Ishikawa (cell line): ENCODE results near the gene SMAD6.

Experiments
- CEBPB ChIP-seq: IDR thresholded peaks from 2 replicates; pipeline ENCODE4 v1.6.1; 2012
- CREB1 ChIP-seq: IDR thresholded peaks from 2 replicates; pipeline ENCODE4 v1.6.1; 2012; ENCODE audit warnings: low read depth
- EGR1 ChIP-seq: IDR thresholded peaks from 2 replicates; pipeline ENCODE4 v1.6.1; 2012
- EP300 ChIP-seq: IDR thresholded peaks from 2 replicates; pipeline ENCODE4 v1.6.1; 2012; ENCODE audit warnings: borderline replicate concordance
- FOXM1 ChIP-seq: IDR thresholded peaks from 2 replicates; pipeline ENCODE4 v1.6.1; 2012; ENCODE audit warnings: low read depth, borderline replicate concordance
- MAX ChIP-seq: IDR thresholded peaks from 2 replicates; pipeline ENCODE4 v1.6.1; 2012
- NFIC ChIP-seq: IDR thresholded peaks from 2 replicates; pipeline ENCODE4 v1.6.1; 2012
- RAD21 ChIP-seq: IDR thresholded peaks from 2 replicates; pipeline ENCODE4 v1.6.1; 2012; ENCODE audit warnings: low read depth
- REST ChIP-seq: IDR thresholded peaks from 2 replicates; pipeline ENCODE4 v1.6.1; 2012; ENCODE audit warnings: low read depth, mild to moderate bottlenecking
- TAF1 ChIP-seq: IDR thresholded peaks from 2 replicates; pipeline ENCODE4 v1.6.1; 2012; ENCODE audit warnings: low read depth, mild to moderate bottlenecking
- TCF12 ChIP-seq: IDR thresholded peaks from 2 replicates; pipeline ENCODE4 v1.6.1; 2012; ENCODE audit warnings: low read depth
- TEAD4 ChIP-seq: IDR thresholded peaks from 2 replicates; pipeline ENCODE4 v1.6.1; 2012
- USF1 ChIP-seq: IDR thresholded peaks from 2 replicates; pipeline ENCODE4 v1.6.1; 2012
- YY1 ChIP-seq: IDR thresholded peaks from 2 replicates; pipeline ENCODE4 v1.6.1; 2012; ENCODE audit warnings: low read depth
- ZBTB7A ChIP-seq: IDR thresholded peaks from 2 replicates; pipeline ENCODE4 v1.6.1; 2012; ENCODE audit warnings: low read depth

SMAD6 gene

GRCh38 chr15:66691727-66692126 is 10.3 kb upstream of the SMAD6 start:
- TF ChIP-seq NFIC (no peak), RAD21 (no peak), TEAD4 (no peak), REST (no peak), USF1 (no peak), EGR1 (no peak), TCF12 (no peak), YY1 (no peak), TAF1 (no peak), EP300 (no peak)

- TF ChIP-seq EGR1 (no peak), CEBPB (no peak), TCF12 (no peak), CREB1 (no peak), NFIC (no peak), ZBTB7A (no peak), REST (no peak), YY1 (no peak), FOXM1 (no peak)
Observed at GRCh38 chr15:66692391-66692790, 9.6 kb upstream of the SMAD6 start.

GRCh38 chr15:66692808-66693596 is 9.0 kb upstream of the SMAD6 start:
- TF ChIP-seq EP300 (no peak), TEAD4 (no peak), CEBPB (no peak), CREB1 (no peak), ZBTB7A (no peak), RAD21 (no peak), YY1 (no peak), TAF1 (no peak), REST (no peak), EGR1 (no peak), FOXM1 (no peak), TCF12 (no peak), USF1 (no peak), MAX (no peak), NFIC (no peak)

- TF ChIP-seq EGR1 (no peak), CREB1 (no peak), TCF12 (no peak), CEBPB (no peak), ZBTB7A (no peak)
Observed at GRCh38 chr15:66696770-66697169, 5.3 kb upstream of the SMAD6 start.
